GM19351 (cell line): ENCODE measurements around the gene NARF.
"Not testable (repeated sequence)": the region's sequence is repeated elsewhere in the genome, so short reads cannot be mapped to it uniquely, and the experiment has no call there.

Experiments
- ATAC-seq: cut with Tn5 transposase; IDR thresholded peaks from one replicate; pipeline ENCODE4 v1.9.1; 2021; ENCODE audit warnings: mild to moderate bottlenecking, moderate library complexity; ENCODE audit not compliant: unreplicated experiment

Gene NARF

DNA sequence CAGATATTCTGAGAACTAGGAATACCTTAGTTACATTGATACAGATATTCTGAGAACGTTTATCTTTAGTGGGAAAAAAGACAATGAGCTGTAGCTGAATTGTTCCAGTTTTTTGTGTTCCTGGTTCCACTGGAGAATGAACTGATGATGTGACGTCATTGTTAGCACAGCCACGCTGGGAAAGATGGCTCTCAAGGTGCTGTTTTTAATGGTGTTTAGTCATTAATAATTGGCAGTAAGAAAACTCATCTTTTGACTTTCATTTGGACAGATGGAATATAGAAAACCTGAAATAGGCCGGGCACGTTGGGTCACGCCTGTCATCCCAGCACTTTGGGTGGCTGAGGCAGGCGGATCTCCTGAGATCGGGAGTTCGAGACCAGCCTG is 71.4 kb downstream of the NARF start:
- ATAC-seq = no peak

DNA sequence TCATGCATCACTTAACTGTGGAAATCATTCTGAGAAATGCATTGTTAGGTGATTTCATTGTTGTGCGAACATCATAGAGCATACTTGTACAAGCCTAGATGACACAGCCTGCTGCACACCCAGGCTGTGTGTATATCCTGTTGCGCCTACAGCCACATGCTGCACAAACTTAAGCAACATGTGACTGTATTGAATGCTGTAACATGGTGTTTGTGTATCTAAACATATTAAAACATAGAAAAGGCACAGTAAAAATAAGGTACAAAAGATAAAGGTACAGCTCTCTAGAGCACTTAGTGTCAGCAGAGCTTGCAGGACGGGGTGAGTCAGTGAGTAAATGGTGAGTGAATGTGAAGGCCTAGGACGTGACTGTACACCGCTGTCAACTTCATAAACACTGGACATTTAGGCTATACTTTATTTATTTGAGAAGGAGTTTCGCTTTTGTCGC is 72.9 kb downstream of the NARF start:
- ATAC-seq = no peak

DNA sequence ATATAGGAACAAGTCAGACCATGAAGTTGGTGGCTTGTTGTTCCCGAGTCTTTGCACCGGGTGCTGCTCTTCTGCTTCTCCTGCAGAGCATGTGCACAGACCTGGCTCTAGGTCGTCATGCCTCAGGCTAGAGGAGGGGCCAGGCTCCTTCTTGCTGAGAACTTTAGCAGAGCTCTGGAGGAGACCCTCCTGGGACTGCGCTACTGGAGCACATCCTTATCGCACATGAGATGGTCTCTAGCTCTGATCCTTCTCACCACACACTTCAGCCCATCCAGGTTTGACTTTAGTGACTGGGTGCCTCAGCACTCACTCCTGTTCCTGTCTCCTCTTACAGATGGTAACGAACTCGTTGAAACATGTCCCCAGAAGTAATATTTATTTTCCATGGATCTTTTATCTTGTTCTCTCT is 75.9 kb downstream of the NARF start:
- no peak for ATAC-seq

DNA sequence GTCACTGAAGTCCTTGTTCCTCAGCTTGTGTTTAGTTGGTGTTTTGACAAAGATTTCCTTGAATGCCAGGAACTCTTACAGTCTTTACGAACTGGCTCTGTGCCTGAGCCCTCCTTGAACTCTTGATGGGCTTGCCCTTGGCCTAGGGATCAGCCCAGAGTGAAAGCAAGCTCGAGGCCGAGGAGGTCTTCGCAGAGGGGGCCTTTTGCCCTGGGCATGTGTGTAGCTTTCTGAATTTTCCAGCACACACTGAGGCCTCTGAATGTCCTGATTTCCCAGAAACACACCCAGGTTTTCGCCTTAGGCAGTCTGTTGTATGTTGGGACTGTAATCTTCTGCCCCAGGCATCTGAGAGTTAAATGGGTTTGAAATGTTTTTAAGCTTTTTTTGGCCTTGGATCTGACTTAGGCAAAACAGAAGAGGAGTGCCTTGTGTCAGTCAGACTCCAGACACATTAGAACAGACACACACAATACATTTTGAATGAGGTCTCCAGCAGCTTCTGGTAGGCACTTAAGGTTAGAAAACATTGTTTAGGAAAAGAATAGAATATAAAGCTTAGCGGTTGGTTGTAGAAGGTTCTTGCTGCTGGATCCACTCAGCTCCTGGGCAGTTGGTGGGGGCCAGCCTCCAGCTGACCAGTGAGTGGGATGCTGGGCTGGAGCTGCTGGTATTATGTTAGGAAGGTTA is 78.1 kb downstream of the NARF start:
- ATAC-seq = no peak

DNA sequence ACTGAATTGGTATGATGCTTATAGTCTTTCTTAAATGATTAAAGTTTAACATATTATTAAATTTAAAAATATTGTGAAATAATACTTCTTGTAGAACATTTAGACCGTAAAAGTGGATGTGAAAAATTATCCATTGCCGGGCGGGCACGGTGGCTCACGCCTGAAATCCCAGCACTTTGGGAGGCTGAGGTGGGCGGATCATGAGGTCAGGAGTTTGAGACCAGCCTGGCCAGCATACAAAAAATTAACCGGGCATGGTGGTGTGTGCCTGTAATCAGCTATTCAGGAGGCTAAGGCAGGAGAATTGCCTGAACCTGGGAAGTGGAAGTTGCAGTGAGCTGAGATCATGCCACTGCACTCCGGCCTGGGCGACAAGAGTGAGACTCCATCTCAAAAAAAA is 78.7 kb downstream of the NARF start:
- not testable (repeated sequence) for ATAC-seq

DNA sequence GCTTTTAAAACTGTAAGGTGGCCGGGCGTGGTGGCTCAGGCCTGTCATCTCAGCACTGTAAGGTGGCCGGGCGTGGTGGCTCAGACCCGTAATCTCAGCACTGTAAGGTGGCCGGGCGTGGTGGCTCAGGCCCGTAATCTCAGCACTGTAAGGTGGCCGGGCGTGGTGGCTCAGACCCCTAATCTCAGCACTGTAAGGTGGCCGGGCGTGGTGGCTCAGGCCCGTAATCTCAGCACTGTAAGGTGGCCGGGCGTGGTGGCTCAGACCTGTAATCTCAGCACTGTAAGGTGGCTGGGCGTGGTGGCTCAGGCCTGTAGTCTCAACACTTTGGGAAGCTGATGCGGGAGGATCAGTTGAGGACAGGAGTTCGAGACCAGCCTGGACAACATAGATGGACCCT is 80.5 kb downstream of the NARF start:
- not testable (repeated sequence) for ATAC-seq
